COLO668 (cell line): ENCODE measurements around the gene GDF11.

Experiments
- DNase-seq: peaks from one replicate; lab custom pipeline; 2025; ENCODE audit not compliant: unreplicated experiment; lab: John Stamatoyannopoulos, UW

GDF11 gene

GRCh38 chr12:55780685-55781084 is 37.8 kb downstream of the GDF11 start:
- no peak for DNase-seq

- no peak for DNase-seq
Observed at GRCh38 chr12:55788546-55788945, 45.6 kb downstream of the GDF11 start.

GRCh38 chr12:55789171-55789570 is 46.2 kb downstream of the GDF11 start:
- DNase-seq, result no peak

- DNase-seq, result no peak
Observed at GRCh38 chr12:55789893-55790292, 47.0 kb downstream of the GDF11 start.

GRCh38 chr12:55795950-55796349 is 53.0 kb downstream of the GDF11 start:
- no peak for DNase-seq

GRCh38 chr12:55797068-55797467 is 54.1 kb downstream of the GDF11 start:
- no peak for DNase-seq

- no peak for DNase-seq
Observed at GRCh38 chr12:55797550-55797949, 54.6 kb downstream of the GDF11 start.
